IPS-11a (cell line): ENCODE data around the gene TAAR6.
"Not testable (repeated sequence)": the region's sequence is repeated elsewhere in the genome, so short reads cannot be mapped to it uniquely, and the experiment has no call there.

Experiments used
- H3K4me3 ChIP-seq: one replicate; pipeline ENCODE4 v1.5.1; 2013; ENCODE audit warnings: low read depth, low read length, control low read depth

The TAAR6 gene, protein sequence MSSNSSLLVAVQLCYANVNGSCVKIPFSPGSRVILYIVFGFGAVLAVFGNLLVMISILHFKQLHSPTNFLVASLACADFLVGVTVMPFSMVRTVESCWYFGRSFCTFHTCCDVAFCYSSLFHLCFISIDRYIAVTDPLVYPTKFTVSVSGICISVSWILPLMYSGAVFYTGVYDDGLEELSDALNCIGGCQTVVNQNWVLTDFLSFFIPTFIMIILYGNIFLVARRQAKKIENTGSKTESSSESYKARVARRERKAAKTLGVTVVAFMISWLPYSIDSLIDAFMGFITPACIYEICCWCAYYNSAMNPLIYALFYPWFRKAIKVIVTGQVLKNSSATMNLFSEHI

DNA sequence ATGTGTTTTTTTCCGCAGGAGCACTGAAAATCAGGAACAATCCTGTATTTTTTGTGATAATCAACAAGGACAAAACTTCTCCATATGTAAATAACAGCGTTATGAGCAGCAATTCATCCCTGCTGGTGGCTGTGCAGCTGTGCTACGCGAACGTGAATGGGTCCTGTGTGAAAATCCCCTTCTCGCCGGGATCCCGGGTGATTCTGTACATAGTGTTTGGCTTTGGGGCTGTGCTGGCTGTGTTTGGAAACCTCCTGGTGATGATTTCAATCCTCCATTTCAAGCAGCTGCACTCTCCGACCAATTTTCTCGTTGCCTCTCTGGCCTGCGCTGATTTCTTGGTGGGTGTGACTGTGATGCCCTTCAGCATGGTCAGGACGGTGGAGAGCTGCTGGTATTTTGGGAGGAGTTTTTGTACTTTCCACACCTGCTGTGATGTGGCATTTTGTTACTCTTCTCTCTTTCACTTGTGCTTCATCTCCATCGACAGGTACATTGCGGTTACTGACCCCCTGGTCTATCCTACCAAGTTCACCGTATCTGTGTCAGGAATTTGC lies at the start of gene TAAR6:
Gene TAAR6 (plus strand): TSS at position 102 of the 557 bp plus-strand sequence. CDS start 0 bp downstream, at position 102.
- H3K4me3 ChIP-seq: no peak within 1 kb of the TSS

DNA sequence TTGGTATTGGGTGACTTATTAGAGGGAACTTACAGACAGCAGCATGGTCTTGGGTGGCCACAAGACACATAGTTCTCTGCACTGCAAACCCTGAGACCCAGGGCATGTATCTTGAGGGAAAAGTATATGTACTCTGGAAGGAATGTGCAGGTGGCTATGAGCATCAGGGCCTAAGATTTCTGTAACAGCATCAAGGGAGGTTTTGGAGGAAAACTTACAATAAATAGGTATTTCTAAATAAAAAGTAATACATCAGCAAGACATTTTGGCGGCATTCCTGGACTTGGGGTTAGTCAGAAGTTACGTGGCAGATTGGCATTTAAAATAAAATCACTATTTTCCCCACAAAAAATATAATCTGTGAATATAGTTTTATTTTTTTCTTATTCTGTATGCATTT lies 49.2 kb upstream of the TAAR6 start:
- no peak overlapping the region for H3K4me3 ChIP-seq

DNA sequence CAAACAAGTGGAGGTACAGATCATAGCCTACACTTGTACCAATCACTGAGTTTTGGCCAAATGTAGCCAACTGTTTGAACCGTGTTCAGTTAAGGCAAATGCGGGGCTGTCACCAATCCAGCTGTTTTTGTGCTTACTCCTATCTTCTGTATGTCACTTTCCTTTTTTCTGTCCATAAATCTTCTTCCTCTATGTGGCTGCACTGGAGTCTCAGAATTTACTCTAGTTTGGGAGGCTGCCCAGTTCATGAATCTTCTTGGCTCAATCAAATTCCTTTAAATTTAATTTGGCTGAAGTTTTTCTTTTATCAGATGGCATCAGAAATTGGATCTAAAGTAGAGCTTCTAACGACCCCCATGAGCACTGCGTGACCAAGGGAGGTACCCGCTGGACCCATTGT lies 45.5 kb upstream of the TAAR6 start:
- no peak overlapping the region for H3K4me3 ChIP-seq

DNA sequence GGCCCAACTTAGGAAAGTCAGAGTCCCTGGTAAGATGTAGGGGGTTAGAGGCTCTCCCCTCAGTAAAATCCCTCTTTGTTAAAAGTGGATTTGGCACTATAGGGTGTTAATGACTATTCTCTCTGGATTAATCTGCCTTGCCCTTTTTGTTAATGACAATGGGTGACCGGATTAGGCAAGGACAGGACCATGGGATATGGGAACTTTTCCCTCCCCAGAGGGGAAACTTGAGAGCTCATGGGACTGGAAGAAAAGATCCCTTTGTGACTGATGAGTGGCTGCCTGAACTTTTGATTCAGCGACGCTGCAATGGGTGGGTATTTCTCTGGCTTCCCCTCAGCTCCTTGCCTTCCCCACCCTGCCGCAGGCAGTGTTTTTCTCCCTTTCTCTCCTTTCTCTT lies 44.3 kb upstream of the TAAR6 start:
- H3K4me3 ChIP-seq: no peak overlapping the region

DNA sequence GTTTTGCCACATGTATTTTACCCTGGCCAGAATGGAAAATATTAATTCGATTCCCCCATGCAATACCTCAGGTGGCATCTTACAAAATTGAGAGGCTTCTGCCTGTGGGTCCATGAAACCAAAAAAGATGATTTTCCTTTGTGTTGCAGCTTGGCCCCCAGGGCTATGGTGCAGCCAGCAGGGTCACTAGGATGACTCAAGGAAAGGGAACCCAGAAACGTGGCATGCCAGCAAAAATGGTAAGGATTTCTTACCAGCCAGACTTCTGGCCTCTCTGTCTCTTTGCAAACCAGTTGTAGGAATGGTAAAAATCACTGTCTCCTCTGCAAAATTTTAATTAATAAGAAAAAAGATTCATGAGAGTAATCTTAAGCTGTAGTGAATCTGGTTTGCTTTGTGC lies 43.7 kb upstream of the TAAR6 start:
- no peak overlapping the region for H3K4me3 ChIP-seq

DNA sequence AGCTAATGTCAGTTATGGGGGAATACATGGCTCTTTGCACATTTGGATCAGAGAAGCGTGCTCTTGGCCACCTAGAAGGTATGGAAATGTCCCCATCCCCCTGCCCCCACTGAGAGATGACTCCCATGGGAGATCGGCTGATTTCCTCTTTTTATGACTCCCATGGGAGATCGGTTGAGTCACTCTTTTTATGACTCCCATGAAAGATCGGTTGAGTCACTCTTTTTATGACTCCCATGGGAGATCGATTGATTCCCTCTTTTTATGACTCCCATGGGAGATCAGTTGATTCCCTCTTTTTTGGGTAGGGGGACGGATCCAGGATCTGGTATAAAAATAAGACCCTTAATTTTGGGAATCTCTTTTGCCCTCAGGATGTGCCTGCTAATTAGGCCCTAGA lies 42.3 kb upstream of the TAAR6 start:
- H3K4me3 ChIP-seq: no peak overlapping the region

DNA sequence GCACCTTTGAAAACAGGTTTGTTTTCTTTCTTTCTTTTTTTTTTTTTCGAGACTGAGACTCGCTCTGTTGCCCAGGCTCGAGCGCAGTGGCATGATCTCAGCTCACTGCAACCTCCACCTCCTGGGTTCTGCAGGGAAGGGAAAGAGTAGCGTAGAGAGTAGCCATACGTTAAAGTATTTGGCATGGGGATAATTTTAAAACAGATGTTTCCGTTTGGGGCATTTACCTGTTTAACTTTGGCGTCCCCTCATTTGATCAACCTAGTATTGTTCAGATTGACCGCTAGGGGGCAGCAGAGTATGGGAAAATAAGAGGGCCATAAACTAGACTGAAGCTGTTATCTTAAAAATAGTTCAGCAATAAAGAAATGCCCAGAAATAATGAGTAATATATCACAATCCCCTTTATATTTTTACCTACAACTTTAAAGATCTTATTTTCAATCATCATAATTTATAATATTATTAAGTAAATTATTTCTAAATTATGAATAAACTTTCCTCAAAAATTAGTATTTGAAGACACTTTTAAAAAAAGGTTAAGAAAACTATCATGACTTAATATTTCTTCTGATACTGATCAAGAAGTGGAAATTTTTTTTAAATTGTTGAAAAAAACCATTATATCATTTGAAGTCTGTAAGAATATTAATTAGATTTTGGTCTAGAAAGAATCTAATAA lies 39.7 kb upstream of the TAAR6 start:
- no peak overlapping the region for H3K4me3 ChIP-seq

DNA sequence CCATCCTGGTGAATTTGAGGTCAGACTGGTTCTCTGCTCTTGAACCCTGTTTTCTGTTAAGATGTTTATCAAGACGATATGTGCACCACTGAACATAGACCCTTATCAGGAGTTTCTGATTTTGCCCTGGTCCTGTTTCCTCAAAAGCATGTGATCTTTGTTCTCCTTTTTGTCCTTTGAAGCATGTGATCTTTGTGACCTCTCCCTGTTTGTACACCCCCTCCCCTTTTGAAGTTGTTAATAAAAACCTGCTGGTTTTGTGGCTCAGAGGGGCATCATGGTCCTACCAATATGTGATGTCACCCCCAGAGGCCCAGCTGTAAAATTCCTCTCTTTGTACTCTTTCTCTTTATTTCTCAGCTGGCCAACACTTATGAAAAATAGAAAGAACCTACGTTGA lies 35.6 kb upstream of the TAAR6 start:
- H3K4me3 ChIP-seq: not testable (repeated sequence)

DNA sequence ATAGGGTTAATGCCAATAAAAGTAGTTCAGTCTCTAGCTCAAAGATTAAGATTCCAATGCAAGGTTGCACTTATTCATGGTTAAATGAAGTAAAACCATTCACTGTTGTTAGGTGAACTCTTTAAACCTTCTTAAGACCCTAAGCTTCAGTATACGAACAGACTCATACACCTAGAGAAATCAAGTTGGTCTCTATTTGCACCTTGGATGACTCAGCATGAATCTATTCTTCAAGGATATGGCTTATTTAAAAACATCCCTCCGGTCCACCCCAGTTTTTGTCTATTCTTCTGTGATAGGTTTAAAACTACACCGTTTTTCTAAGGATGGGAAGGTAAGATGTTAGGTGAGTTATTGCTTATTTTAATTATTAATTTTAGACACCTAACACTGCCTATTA lies 33.0 kb upstream of the TAAR6 start:
- no peak overlapping the region for H3K4me3 ChIP-seq

DNA sequence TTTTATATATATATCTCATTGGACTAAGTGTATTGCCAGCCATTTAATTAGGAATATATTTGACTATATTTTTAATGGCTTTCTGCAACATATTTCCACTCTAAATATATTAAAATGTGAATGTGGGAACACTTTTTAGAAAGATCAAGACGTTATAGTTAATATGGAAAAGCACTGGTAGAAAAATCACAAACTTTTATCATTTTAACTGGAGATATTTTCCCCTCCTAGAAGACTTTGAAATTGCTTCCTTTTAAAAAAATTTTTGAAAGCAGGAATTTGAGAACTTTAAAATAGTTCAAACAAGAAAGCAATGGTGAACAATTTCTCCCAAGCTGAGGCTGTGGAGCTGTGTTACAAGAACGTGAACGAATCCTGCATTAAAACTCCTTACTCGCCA lies 32.1 kb upstream of the TAAR6 start, which contains the start of gene TAAR9:
Gene TAAR9 (plus strand): TSS at position 301 of the 400 bp plus-strand sequence. CDS start 13 bp downstream, at position 314.
- H3K4me3 ChIP-seq: no peak within 1 kb of the TSS

DNA sequence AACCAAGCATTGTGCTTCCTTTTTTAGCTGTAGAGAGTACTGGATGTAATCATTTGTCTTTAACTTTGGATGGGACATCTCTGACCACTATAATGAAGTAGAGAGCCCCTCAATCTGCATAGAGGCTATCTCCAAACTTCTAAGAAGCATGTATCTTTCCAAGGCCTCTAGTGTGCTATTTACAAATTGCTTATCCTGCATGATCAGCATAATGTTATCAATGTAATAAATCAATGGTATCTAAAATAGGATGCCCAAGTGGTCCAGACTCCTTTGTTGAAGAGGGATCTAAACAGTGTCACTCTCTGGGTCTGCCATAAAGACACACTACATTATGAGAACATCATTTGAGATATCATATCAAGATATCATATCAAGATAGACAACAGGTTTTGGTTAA lies 25.3 kb upstream of the TAAR6 start:
- no peak overlapping the region for H3K4me3 ChIP-seq

DNA sequence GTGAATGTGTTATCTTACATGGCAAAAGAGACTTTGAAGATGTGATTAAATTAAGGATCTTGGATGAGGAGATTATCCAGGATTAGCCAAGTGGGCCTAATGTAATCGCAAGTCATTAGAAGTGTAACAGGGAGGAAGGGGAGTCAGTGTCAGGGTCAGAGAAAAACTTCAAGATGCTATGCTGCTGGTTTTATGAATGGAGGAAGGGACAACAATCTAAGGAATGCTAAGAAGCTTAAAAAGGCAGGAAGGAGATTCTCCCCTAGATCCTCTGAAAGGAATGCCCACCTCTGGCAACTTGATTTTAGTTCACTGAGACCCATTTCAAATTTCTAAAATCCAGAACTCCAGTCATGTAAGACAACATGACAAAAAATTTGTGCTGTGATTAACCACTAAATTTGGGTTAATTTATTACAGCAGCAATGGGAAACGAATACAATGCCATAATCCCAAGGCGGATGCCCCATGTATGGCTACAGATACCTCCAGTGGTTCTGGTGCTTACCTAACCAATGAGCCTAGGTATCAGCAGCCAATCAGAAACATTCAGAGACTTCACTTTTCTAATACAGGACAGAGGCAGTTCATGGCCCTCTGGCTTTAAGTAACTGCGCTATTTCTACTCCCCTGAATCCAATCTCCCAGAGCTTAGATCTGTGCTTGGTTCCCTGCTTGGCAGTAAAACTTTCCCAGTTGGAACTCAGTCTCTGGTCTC lies 21.2 kb upstream of the TAAR6 start:
- no peak overlapping the region for H3K4me3 ChIP-seq

DNA sequence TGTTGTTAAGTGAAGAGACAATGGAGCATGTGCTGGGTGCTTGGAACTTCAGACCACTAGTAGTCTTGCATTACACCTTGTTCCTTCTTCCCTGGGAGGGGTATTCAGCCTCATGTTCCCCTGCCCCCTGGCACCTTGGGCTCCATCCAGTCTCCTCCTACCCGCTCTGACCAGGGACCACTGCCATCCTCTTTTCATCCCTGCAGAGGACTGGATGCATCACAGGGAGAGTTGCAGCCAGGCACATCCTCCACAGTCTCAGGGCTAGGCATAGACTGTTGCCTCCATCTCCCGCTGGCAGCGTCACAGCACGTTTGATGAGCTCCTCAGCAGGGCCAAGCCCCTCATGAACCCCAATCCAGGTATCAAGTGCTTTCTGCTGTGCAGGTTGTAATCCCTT lies 18.9 kb upstream of the TAAR6 start:
- no peak overlapping the region for H3K4me3 ChIP-seq

DNA sequence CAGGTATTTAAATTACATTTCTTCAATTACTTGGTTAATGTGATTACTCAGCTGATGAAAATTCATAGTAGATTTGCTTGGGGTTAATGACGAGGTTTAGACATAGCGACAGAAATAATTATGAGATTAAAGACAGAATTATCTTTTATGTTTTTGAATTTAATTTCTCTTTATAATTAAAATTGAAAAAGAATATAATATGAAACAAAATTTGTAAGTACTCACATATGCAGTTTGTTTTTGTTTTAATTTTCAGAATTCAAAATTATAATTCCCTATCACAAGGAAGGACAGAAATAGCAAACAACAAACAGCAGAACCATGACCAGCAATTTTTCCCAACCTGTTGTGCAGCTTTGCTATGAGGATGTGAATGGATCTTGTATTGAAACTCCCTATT lies 17.8 kb upstream of the TAAR6 start, which contains the start of gene TAAR8:
Gene TAAR8 (plus strand): TSS at position 301 of the 400 bp plus-strand sequence. CDS start 21 bp downstream, at position 322.
- no peak within 1 kb of the TSS for H3K4me3 ChIP-seq

DNA sequence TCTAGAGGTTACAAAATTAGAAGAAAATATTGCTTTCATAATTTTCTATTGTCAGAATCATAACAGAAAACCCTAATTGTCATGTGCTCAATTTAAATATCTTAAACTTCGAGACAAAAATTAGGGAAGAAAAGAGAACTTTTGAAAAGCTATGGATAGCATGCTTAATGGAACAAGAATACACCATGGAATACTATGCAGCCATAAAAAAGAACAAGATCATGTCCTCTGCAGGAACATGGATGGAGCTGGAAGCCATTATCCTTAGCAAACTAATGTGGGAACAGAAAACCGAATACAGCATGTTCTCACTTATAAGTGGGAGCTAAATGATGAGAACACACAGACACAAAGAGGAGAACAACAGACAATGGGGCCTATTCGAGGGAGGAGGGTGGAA lies 10.0 kb upstream of the TAAR6 start:
- H3K4me3 ChIP-seq: not testable (repeated sequence)

DNA sequence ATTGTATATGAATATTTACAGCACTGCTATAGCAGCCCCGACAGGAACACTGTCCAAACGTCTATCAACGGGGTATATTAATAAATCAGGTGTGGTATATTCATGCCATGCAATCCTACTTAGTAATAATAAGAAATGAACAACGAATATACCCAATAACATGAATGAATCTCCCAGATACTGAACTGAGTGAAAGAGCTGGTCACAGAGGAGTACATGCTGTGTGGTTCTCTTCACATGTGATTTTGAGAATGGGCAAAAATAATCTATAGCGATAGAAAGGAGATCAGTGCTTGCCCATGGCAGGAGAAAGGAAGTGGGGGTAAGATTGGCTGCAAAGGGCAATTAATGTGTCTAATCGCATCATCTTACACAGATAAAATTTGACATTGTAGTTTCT lies 3.7 kb upstream of the TAAR6 start:
- H3K4me3 ChIP-seq: no peak overlapping the region

DNA sequence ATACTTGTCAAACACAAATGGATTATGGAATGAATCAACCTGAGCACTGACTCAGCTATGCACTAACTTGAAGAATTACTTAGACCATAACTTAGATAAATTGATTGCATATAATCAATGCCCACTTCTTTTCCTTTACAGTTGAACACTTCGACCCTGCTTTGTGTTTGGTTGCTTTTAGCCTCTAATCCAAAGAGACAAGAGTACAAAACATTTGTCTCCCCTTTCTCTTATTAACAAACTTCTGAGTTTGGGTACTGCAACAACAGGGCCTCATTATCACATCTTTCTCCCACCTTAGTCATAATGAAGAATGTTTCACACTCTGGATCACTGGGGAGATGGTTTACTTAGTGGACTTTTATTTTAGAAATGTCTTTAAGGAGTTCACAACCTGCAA lies 2.6 kb upstream of the TAAR6 start:
- H3K4me3 ChIP-seq: no peak overlapping the region

DNA sequence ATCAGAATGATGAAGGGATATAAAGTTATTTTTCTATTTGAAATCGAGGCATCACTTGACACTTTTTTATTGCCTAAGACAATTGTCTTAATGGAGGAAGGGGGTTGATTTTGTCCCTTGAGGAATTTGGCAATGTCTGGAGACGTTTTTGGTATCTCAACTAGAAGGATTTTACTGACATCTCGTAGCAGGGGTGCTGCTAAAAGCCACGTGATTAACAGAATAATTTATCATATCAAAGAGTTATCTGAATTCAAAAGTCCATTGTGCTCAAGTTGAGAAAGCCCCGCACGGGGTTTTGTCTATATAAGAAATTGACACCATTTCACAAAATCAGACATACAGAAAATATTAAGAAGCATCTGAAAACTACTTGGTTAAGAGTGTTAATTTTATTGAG lies 1.5 kb upstream of the TAAR6 start:
- H3K4me3 ChIP-seq: no peak overlapping the region

DNA sequence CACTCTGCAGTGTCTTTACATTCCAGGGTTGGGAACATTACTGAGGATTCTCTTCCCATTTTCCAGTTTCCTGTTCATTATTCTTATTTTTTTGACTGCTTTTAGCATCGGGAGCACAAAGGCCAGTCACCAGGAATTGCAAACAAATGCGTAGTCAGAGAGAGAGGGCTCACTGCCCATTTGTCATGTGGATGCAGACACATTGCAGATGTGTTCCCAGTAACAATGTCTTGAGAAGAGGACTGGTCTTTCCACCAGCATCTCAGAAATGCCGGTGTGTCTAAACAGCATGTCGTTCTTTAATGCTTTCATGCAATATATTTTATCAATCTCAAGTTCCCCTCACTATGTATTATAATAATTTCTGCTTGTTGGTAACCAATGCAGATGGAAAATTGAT lies 952 bp upstream of the TAAR6 start:
- H3K4me3 ChIP-seq: no peak overlapping the region

DNA sequence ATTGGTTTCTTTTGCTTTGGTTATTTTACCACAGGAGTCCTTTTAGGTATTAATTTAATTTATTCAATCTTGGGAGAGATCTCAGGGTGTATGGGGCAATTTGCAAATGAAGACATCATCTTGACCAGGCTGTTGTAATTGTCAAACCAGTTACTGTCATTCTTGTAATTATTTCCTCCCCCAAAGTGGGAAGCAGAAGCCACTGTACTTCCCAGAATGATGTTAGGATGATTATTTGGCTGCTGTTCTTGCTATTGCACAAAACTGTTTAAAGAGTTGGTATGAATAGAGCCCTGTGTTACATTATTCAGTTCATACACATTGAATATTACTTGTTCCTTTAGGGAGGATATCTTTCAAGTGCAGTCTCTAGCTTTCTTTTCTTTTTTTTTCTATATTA lies 1.7 kb downstream of the TAAR6 start:
- no peak overlapping the region for H3K4me3 ChIP-seq

DNA sequence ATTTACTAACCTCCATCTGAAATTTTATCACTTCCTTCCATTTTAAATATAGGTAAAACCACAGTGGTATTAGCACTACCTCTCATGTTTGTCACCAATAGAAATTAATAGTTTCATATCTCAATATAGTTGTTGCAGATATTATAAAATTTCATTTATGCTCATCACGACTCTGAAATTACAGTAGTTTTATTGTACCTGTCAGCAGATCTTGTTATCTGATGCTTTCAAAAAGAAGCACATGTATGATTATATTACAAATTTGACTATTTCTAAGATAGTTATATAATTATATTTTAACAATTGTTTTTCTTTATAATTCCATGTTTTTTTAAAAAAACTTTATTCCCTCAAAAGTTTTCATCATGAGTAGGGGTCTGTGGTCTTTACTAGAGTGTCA lies 14.6 kb downstream of the TAAR6 start:
- no peak overlapping the region for H3K4me3 ChIP-seq
